AG10803 (cell line): Measurements from ENCODE around the gene TRMT6.

Source experiments
- DNase-seq: peaks from one replicate; pipeline ENCODE4 v3.0.0; 2010; ENCODE audit warnings: low read depth
- H3K4me3 ChIP-seq: 2 replicates; pipeline ENCODE4 v1.5.1; 2011; ENCODE audit warnings: mild to moderate bottlenecking, low read length, control low read depth
- TF ChIP-seq, protein P1 (sequence below): conservative IDR thresholded peaks from 2 replicates; pipeline ENCODE4 v1.5.1; 2011; ENCODE audit warnings: mild to moderate bottlenecking, low read length, control low read depth, inconsistent platforms

The TRMT6 gene

GRCh38 chr20:5950271-5951031 is at the start of gene TRMT6, which contains the start of gene MCM8:
Gene TRMT6 (minus strand): TSS chr20:5950533. CDS start chr20:5950405, 128 bp downstream.
Gene MCM8 (plus strand): TSS chr20:5950652. CDS start chr20:5952016, 1,364 bp downstream.
- peak within 1 kb of the TSS; percentile 85 for H3K4me3 ChIP-seq
- TF ChIP-seq, protein P1, sequence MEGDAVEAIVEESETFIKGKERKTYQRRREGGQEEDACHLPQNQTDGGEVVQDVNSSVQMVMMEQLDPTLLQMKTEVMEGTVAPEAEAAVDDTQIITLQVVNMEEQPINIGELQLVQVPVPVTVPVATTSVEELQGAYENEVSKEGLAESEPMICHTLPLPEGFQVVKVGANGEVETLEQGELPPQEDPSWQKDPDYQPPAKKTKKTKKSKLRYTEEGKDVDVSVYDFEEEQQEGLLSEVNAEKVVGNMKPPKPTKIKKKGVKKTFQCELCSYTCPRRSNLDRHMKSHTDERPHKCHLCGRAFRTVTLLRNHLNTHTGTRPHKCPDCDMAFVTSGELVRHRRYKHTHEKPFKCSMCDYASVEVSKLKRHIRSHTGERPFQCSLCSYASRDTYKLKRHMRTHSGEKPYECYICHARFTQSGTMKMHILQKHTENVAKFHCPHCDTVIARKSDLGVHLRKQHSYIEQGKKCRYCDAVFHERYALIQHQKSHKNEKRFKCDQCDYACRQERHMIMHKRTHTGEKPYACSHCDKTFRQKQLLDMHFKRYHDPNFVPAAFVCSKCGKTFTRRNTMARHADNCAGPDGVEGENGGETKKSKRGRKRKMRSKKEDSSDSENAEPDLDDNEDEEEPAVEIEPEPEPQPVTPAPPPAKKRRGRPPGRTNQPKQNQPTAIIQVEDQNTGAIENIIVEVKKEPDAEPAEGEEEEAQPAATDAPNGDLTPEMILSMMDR: no peak
- DNase-seq: peak; percentile 94

DNA sequence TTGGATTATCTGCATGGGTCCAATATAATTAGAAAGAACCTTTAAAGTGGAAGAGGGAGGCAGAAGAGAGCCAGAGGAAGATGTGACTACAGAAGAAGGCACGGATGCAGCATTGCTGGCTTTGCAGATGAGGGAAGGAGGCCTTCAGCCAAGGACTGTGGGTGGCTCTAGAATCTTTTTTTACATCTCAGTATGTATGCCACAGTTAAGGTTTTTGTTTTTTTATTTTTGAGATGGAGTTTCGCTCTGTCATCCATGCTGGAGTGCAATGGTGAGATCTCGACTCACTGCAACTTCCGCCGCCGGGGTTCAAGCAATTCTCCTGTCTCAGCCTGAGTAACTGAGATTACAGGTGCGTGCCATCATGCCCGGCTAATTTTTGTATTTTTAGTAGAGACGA is 49.5 kb upstream of the TRMT6 start:
- TF ChIP-seq, protein P1: no peak
- no peak for DNase-seq

GRCh38 chr20:5996765-5997164 is 46.4 kb upstream of the TRMT6 start:
- no peak for DNase-seq
- H3K4me3 ChIP-seq: no peak overlapping the region
- TF ChIP-seq, protein P1: no peak

More for the DNA sequence above, 49.5 kb upstream of the TRMT6 start:
- no peak overlapping the region for H3K4me3 ChIP-seq

DNA sequence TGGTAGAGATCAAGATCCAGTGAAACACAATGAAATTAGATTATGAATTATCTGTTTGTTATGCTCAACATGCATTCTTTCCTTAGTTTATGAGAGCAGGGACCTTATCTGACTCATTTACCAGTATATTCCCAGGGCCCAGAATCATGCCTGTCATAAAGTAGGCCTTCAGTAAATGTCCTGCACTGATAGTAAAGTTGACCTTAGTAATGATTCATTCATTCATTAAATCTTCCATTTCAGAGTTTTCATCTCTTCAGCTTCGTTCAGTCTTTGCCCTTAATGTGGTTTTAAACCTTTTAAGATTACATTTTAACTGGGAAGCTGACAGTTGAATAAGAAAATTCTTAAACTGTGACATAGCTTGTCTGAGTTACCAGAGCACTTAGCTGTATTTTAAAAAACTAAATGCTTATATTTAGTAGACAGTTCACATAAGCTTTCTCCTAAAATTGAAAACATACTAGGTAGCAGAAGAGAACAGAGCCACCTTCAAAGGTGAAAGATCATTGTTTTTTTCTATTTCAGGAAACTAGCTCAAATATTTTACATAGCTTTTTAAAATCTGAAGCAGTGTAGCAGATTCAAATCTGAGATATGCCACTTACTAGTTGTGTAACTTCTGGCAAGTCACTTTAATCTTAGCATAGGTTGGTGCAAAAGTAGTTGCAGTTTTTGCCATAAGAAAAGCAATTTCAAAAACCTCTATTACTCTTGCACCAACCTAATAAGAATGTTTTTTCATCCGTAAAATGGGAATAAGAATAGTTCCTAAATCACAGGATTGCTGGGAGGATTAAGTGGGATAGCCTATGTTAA is 41.5 kb upstream of the TRMT6 start:
- no peak overlapping the region for H3K4me3 ChIP-seq
- peak; percentile 22 for DNase-seq
- TF ChIP-seq, protein P1: no peak

GRCh38 chr20:5990946-5991345 is 40.6 kb upstream of the TRMT6 start:
- H3K4me3 ChIP-seq: no peak overlapping the region
- TF ChIP-seq, protein P1: no peak
- no peak for DNase-seq

- H3K4me3 ChIP-seq: no peak overlapping the region
- no peak for DNase-seq
- TF ChIP-seq, protein P1: no peak
Observed at GRCh38 chr20:5989539-5989938, 39.2 kb upstream of the TRMT6 start.
